B cell (primary cell): ENCODE measurements around the gene PRKCB. TPM values are rescaled to one million over a fixed set of nuclear protein-coding genes. Genes with fewer than 3 reads are reported as not detected.

Experiments used
- ATAC-seq: fragments of 200-7000 bp; cut with Tn5 transposase; one replicate; pipeline ENCODE4 v1.10.0; 2021; ENCODE audit warnings: low read depth, mild to moderate bottlenecking, moderate number of reproducible peaks, moderate library complexity
- CTCF ChIA-PET: fragments of 350-600 bp; sonication (Branson Sonifier 250); formaldehyde crosslinking; loops from one replicate; lab custom pipeline; 2021; ENCODE audit warnings: antibody characterized with exemption, inconsistent platforms; lab: Charles Lee
- POLR2A ChIA-PET: fragments of 350-600 bp; sonication (Branson Sonifier 250); formaldehyde crosslinking; loops from one replicate; lab custom pipeline; 2021; ENCODE audit warnings: antibody characterized with exemption; lab: Charles Lee
- DNase-seq: peaks from one replicate; pipeline ENCODE4 v3.0.0; 2013
- H2AFZ ChIP-seq: 2 replicates; pipeline ENCODE4 v1.6.1; 2012; ENCODE audit warnings: mild to moderate bottlenecking, low read depth, low read length; ENCODE audit not compliant: insufficient read depth, poor library complexity, severe bottlenecking
- H3K27ac ChIP-seq, 2 donors: 1 replicate in 1 of 2; 2 replicates in 1 of 2; pipeline ENCODE4 v1.5.1; 2012 to 2013; ENCODE audit warnings: low read length in 2 of 2, mild to moderate bottlenecking in 2 of 2, moderate library complexity in 1 of 2
- H3K27me3 ChIP-seq, 4 experiments: fragments of 200-600 bp in 1 of 4; sonication (generic) in 1 of 4; replicated peaks in 1 of 4; 1 replicate in 2 of 4; 2 replicates in 2 of 4; pipeline versions ENCODE4 v1.6.1 to v1.7.0; 2013 to 2016; ENCODE audit warnings: low read length in 3 of 4, mild to moderate bottlenecking in 2 of 4, mixed read lengths in 1 of 4, moderate library complexity in 1 of 4; ENCODE audit not compliant: insufficient read depth in 4 of 4, control insufficient read depth in 3 of 4; ENCODE audit errors: control extremely low read depth in 1 of 4
- H3K36me3 ChIP-seq, 2 experiments: replicated peaks in 1 of 2; 1 replicate in 1 of 2; 2 replicates in 1 of 2; pipeline versions ENCODE4 v1.6.1 to v1.7.1; 2013; ENCODE audit warnings: low read length in 1 of 2; ENCODE audit not compliant: insufficient read depth in 2 of 2, control insufficient read depth in 1 of 2; ENCODE audit errors: control extremely low read depth in 1 of 2, extremely low read depth in 1 of 2
- H3K4me1 ChIP-seq, 2 donors: fragments of 200-600 bp in 1 of 2; sonication (generic) in 1 of 2; 1 replicate in 1 of 2; 2 replicates in 1 of 2; pipeline versions ENCODE4 v1.5.1 to v1.6.1; 2013 to 2017; ENCODE audit warnings: low read length in 2 of 2; ENCODE audit not compliant: control insufficient read depth in 2 of 2, insufficient read depth in 2 of 2
- H3K4me2 ChIP-seq: replicated peaks from 2 replicates; pipeline ENCODE3; 2012; ENCODE audit warnings: mild to moderate bottlenecking, low read depth, low read length; ENCODE audit not compliant: poor library complexity, severe bottlenecking
- H3K4me3 ChIP-seq, 5 experiments: fragments of 200-600 bp in 1 of 5; sonication (generic) in 1 of 5; 1 replicate in 3 of 5; 2 replicates in 2 of 5; pipeline versions ENCODE4 v1.5.1 to v1.7.0; 2011 to 2016; ENCODE audit warnings: low read length in 4 of 5, mild to moderate bottlenecking in 4 of 5, low read depth in 2 of 5, control low read depth in 1 of 5, moderate library complexity in 1 of 5; ENCODE audit not compliant: insufficient read depth in 1 of 5; ENCODE audit errors: control extremely low read depth in 1 of 5, extremely low read depth in 1 of 5
- H3K79me2 ChIP-seq: fragments of 200-600 bp; sonication (generic); one replicate; pipeline ENCODE4 v1.6.0; 2016; ENCODE audit warnings: low read length; ENCODE audit not compliant: control insufficient read depth, insufficient read depth
- H3K9ac ChIP-seq: fragments of 200-600 bp; sonication (generic); 2 replicates; pipeline ENCODE4 v1.6.1; 2017; ENCODE audit warnings: mild to moderate bottlenecking, low read length, moderate library complexity
- H3K9me3 ChIP-seq, 3 donors: one replicate each; pipeline versions ENCODE4 v1.6.1 to v1.7.1; 2013; ENCODE audit warnings: low read length in 2 of 3; ENCODE audit not compliant: control insufficient read depth in 2 of 3, insufficient read depth in 1 of 3; ENCODE audit errors: control extremely low read depth in 1 of 3
- H4K20me1 ChIP-seq: 2 replicates; pipeline ENCODE4 v1.6.0; 2012; ENCODE audit warnings: mild to moderate bottlenecking, low read length; ENCODE audit not compliant: insufficient read depth, control insufficient read depth, poor library complexity, severe bottlenecking
- H3K27ac Mint-ChIP-seq: one replicate; pipeline ENCODE4 v1.8.0; 2021; ENCODE audit warnings: mixed read lengths
- H3K27me3 Mint-ChIP-seq: one replicate; pipeline ENCODE4 v1.8.0; 2021; ENCODE audit warnings: mixed read lengths
- H3K4me1 Mint-ChIP-seq: one replicate; pipeline ENCODE4 v1.8.0; 2021; ENCODE audit warnings: mixed read lengths
- H3K4me3 Mint-ChIP-seq: one replicate; pipeline ENCODE4 v1.8.0; 2021; ENCODE audit warnings: mixed read lengths
- H3K9me3 Mint-ChIP-seq: one replicate; pipeline ENCODE4 v1.8.0; 2022; ENCODE audit warnings: mixed read lengths; ENCODE audit not compliant: insufficient read depth
- CTCF ChIP-seq: fragments of 200-600 bp; IDR thresholded peaks from one replicate; pipeline ENCODE4 v1.8.0; 2022; ENCODE audit warnings: antibody characterized with exemption, mild to moderate bottlenecking
- EZH2 ChIP-seq: IDR thresholded peaks from 2 replicates; pipeline ENCODE4 v1.6.1; 2012; ENCODE audit warnings: borderline replicate concordance, low read depth, mild to moderate bottlenecking, moderate library complexity, low read length; ENCODE audit not compliant: insufficient read depth, poor library complexity, severe bottlenecking
- WGBS: methylation state at CpG from one replicate; pipeline ENCODE4 v1.1.5; 2013; ENCODE audit warnings: missing lambda C conversion rate; ENCODE audit not compliant: insufficient coverage; 5-methylcytosine and 5-hydroxymethylcytosine counted together
- intact Hi-C: fragments of 100-400 bp; cut with micrococcal nuclease; formaldehyde crosslinking; loops from one replicate; pipeline ENCODE4 v1.10.0; 2022
- polyA plus RNA-seq: library from polyadenylated mRNA; depleted of rRNA; stranded (reverse); fragments of >200 nt; gene quantifications from 2 replicates; pipeline ENCODE4 v1.2.3, GENCODE V29; 2012
- total RNA-seq, 2 donors: library from RNA; stranded (reverse); fragments of 120-200 nt in 1 of 2; gene quantifications; 1 replicate in 1 of 2; 2 replicates in 1 of 2; pipeline versions ENCODE4 v1.2.3 to v1.2.4, GENCODE V29; 2013 to 2022

Gene PRKCB
- total and polyA plus RNA-seq, 2 donors (not counting 1 experiment from before 2014, with no cell fraction given) = 106 to 373 TPM

- H2AFZ ChIP-seq = no peak overlapping the region
- H3K36me3 ChIP-seq = peaks cover 2 to 18% of the 10 kb centered on the region in 2 experiments
- peaks cover 91% of the 10 kb centered on the region for H3K4me1 Mint-ChIP-seq
- TF ChIP-seq EZH2 (no peak), CTCF (no peak)
- no peak overlapping the region for H3K4me3 ChIP-seq
- H3K4me3 Mint-ChIP-seq = no peak overlapping the region
- no peak for ATAC-seq
- H3K79me2 ChIP-seq = peaks cover 86% of the 10 kb centered on the region
- no peaks in the 10 kb centered on the region for H3K27me3 Mint-ChIP-seq
- no peaks in the 10 kb centered on the region for H3K9me3 Mint-ChIP-seq
- H3K4me2 ChIP-seq = no peak overlapping the region
- intact Hi-C loops = no loop called here
- H3K4me1 ChIP-seq = peaks cover 81 to 85% of the 10 kb centered on the region in 2 donors
- 93% methylated on average over 4 of the region's 4 CpGs for WGBS
- H3K27ac ChIP-seq = peak overlapping the region in 1 of 2 donors; percentile 88
- H3K27me3 ChIP-seq = no peaks in the 10 kb centered on the region
- peaks cover 9% of the 10 kb centered on the region for H4K20me1 ChIP-seq
- H3K9ac ChIP-seq = no peak overlapping the region
- DNase-seq = no peak
- ChIA-PET CTCF (interaction anchor here (1.6 to 3.0 kb wide), 2 partner anchors 41 to 142 kb away, joined by 4 to 13 read pairs; no protein-coding TSS in a partner anchor), POLR2A (no interaction called here)
- H3K27ac Mint-ChIP-seq = peak overlapping the region; percentile 95
- no peaks in the 10 kb centered on the region for H3K9me3 ChIP-seq
Observed at GRCh38 chr16:23945243-23945642, 109.5 kb downstream of the PRKCB start.

- Histone ChIP-seq H4K20me1 (peaks cover 6% of the 10 kb centered on the region), H3K9me3 (no peaks in the 10 kb centered on the region), H3K36me3 (peaks cover under 1 to 28% of the 10 kb centered on the region in 2 experiments), H2AFZ (no peak overlapping the region), H3K27ac (peak overlapping the region; percentile 19 to 88), H3K27me3 (no peaks in the 10 kb centered on the region), H3K79me2 (peaks cover 88% of the 10 kb centered on the region), H3K4me1 (peaks cover 86 to 97% of the 10 kb centered on the region in 2 donors), H3K9ac (no peak overlapping the region), H3K4me2 (peak overlapping the region; percentile 68), H3K4me3 (no peak overlapping the region)
- CTCF ChIA-PET = interaction anchor here (1.9 to 3.0 kb wide), 2 partner anchors 12 to 144 kb away, joined by 5 to 13 read pairs; no protein-coding TSS in a partner anchor
- intact Hi-C loops = no loop called here
- TF ChIP-seq CTCF (no peak), EZH2 (no peak)
- Mint-ChIP-seq H3K27ac (peak overlapping the region; percentile 95), H3K4me3 (peak overlapping the region; percentile 10), H3K9me3 (peaks cover 3% of the 10 kb centered on the region), H3K4me1 (peaks cover 95% of the 10 kb centered on the region), H3K27me3 (no peaks in the 10 kb centered on the region)
- DNase-seq = no peak
- POLR2A ChIA-PET = interaction anchor here (0.6 to 1.2 kb wide), 2 partner anchors 34 to 62 kb away, joined by 3 to 5 read pairs; no protein-coding TSS in a partner anchor
- ATAC-seq = no peak
- WGBS = 100% methylated on average over 1 of the region's 4 CpGs
Observed at GRCh38 chr16:23947838-23948237, 112.1 kb downstream of the PRKCB start.
